ENCODE data around the gene MINAR2.

- no peak for TF ChIP-seq EP300 (IDR thresholded peaks at IDR 0.05)
- no peak for TF ChIP-seq CTCF (IDR thresholded peaks at IDR 0.05)
- TF ChIP-seq POLR2A (IDR thresholded peaks at IDR 0.05), result no peak
Observed at GRCh38 chr5:129763651-129764050, 15.8 kb downstream of the MINAR2 start.

All from tibial nerve (tissue), 4 donors.